IMR-90 (cell line): ENCODE measurements around the gene RBFOX1. TPM values are rescaled to one million over a fixed set of nuclear protein-coding genes. Genes with fewer than 3 reads are reported as not detected.

Experiments
- ATAC-seq: fragments of 200-7000 bp; cut with Tn5 transposase; 2 replicates; pipeline ENCODE4 v1.9.1; 2020; ENCODE audit warnings: low read depth, mild to moderate bottlenecking, moderate library complexity
- BruUV-seq: library from RNA; stranded (reverse); fragments of 400-500 nt; replicated peaks from 2 replicates; lab custom pipeline; 2021; lab: Mats Ljungman, UMichigan
- CTCF ChIA-PET: fragments of 300-600 bp; formaldehyde crosslinking; extraction: SDS; loops from one replicate; lab custom pipeline; 2021; ENCODE audit warnings: antibody characterized with exemption; lab: Yijun Ruan, JAX
- POLR2A ChIA-PET: fragments of 300-600 bp; sonication (Branson Sonifier 250); formaldehyde crosslinking; loops from one replicate; lab custom pipeline; 2022; ENCODE audit warnings: antibody characterized with exemption; ENCODE audit not compliant: unreplicated experiment; lab: Charles Lee
- DNase-seq: peaks from one replicate; pipeline ENCODE4 v3.0.0; 2013
- H2AFZ ChIP-seq: replicated peaks from 2 replicates; pipeline ENCODE3; 2013; ENCODE audit warnings: low read length, mild to moderate bottlenecking; ENCODE audit not compliant: poor library complexity
- H2AK5ac ChIP-seq: 2 replicates; pipeline ENCODE4 v1.6.1; 2013; ENCODE audit warnings: low read depth, low read length, inconsistent platforms
- H2AK9ac ChIP-seq: replicated peaks from 2 replicates; pipeline ENCODE3; 2013; ENCODE audit warnings: mild to moderate bottlenecking, low read depth, low read length, moderate library complexity; ENCODE audit not compliant: poor library complexity
- H2BK120ac ChIP-seq: 2 replicates; pipeline ENCODE4 v1.6.1; 2013; ENCODE audit warnings: low read depth, low read length, inconsistent platforms
- H2BK15ac ChIP-seq: 3 replicates; pipeline ENCODE4 v1.6.1; 2013; ENCODE audit warnings: low read depth, low read length, inconsistent platforms
- H2BK20ac ChIP-seq: 2 replicates; pipeline ENCODE4 v1.6.1; 2013; ENCODE audit warnings: low read depth, mild to moderate bottlenecking, inconsistent platforms, low read length, moderate library complexity
- H2BK5ac ChIP-seq: 2 replicates; pipeline ENCODE4 v1.6.1; 2013; ENCODE audit warnings: mild to moderate bottlenecking, low read depth, low read length, inconsistent platforms; ENCODE audit not compliant: poor library complexity, severe bottlenecking
- H3K14ac ChIP-seq: replicated peaks from 2 replicates; pipeline ENCODE4 v1.6.1; 2013; ENCODE audit warnings: low read depth, low read length, inconsistent platforms
- H3K18ac ChIP-seq: 2 replicates; pipeline ENCODE4 v1.6.1; 2013; ENCODE audit warnings: low read depth, low read length, control low read depth
- H3K23ac ChIP-seq: 2 replicates; pipeline ENCODE4 v1.6.1; 2013; ENCODE audit warnings: low read depth, low read length, inconsistent platforms
- H3K27ac ChIP-seq: 2 replicates; pipeline ENCODE4 v1.5.1; 2013; ENCODE audit warnings: mild to moderate bottlenecking, control low read depth, low read length; ENCODE audit not compliant: insufficient read depth
- H3K27me3 ChIP-seq: 2 replicates; pipeline ENCODE4 v1.6.1; 2013; ENCODE audit warnings: low read length; ENCODE audit not compliant: control insufficient read depth, insufficient read depth
- H3K36me3 ChIP-seq: 2 replicates; pipeline ENCODE4 v1.6.1; 2013; ENCODE audit warnings: low read length, mixed read lengths; ENCODE audit not compliant: control insufficient read depth, insufficient read depth
- H3K4ac ChIP-seq: 2 replicates; pipeline ENCODE4 v1.6.1; 2013; ENCODE audit warnings: low read depth, low read length, inconsistent platforms
- H3K4me1 ChIP-seq: 2 replicates; pipeline ENCODE4 v1.6.1; 2013; ENCODE audit warnings: low read length, mixed read lengths; ENCODE audit not compliant: control insufficient read depth, insufficient read depth
- H3K4me2 ChIP-seq: 2 replicates; pipeline ENCODE4 v1.6.1; 2013; ENCODE audit warnings: low read depth, mild to moderate bottlenecking, control low read depth, low read length, moderate library complexity
- H3K4me3 ChIP-seq: 2 replicates; pipeline ENCODE4 v1.5.1; 2013; ENCODE audit warnings: low read depth, mild to moderate bottlenecking, control low read depth, low read length, moderate library complexity; ENCODE audit not compliant: insufficient read depth
- H3K56ac ChIP-seq: 2 replicates; pipeline ENCODE4 v1.6.1; 2013; ENCODE audit warnings: low read length, inconsistent platforms; ENCODE audit not compliant: insufficient read depth; ENCODE audit errors: extremely low read depth
- H3K79me1 ChIP-seq, 2 experiments: 2 replicates each; pipeline ENCODE4 v1.6.1; 2013; ENCODE audit warnings: low read length in 2 of 2, inconsistent platforms in 1 of 2, low read depth in 1 of 2
- H3K9ac ChIP-seq: 2 replicates; pipeline ENCODE4 v1.6.1; 2013; ENCODE audit warnings: low read depth, low read length, control low read depth
- H3K9me1 ChIP-seq: 2 replicates; pipeline ENCODE4 v1.6.1; 2013; ENCODE audit warnings: low read length, inconsistent platforms; ENCODE audit not compliant: insufficient read depth
- H3K9me3 ChIP-seq: 2 replicates; pipeline ENCODE4 v1.6.1; 2013; ENCODE audit warnings: low read length; ENCODE audit not compliant: control insufficient read depth, insufficient read depth
- H4K20me1 ChIP-seq: 2 replicates; pipeline ENCODE4 v1.6.1; 2013; ENCODE audit warnings: low read length, inconsistent platforms; ENCODE audit not compliant: insufficient read depth
- H4K5ac ChIP-seq: 2 replicates; pipeline ENCODE4 v1.6.1; 2013; ENCODE audit warnings: mild to moderate bottlenecking, low read depth, low read length, control low read depth
- H4K8ac ChIP-seq, 2 experiments: 2 replicates each; pipeline ENCODE4 v1.6.1; 2013; ENCODE audit warnings: low read depth in 2 of 2, low read length in 2 of 2, control low read depth in 1 of 2, inconsistent platforms in 1 of 2
- H4K91ac ChIP-seq: 2 replicates; pipeline ENCODE4 v1.6.1; 2013; ENCODE audit warnings: low read depth, low read length, inconsistent platforms; ENCODE audit not compliant: insufficient read depth
- CEBPB ChIP-seq: IDR thresholded peaks from 2 replicates; pipeline ENCODE4 v1.6.1; 2012; ENCODE audit warnings: low read depth, low read length, improper control_type of control experiment
- CTCF ChIP-seq: conservative IDR thresholded peaks from 2 replicates; pipeline ENCODE4 v1.5.1; 2012; ENCODE audit warnings: mild to moderate bottlenecking, low read depth, low read length, improper control_type of control experiment
- MAZ ChIP-seq: IDR thresholded peaks from 2 replicates; pipeline ENCODE4 v1.6.1; 2012; ENCODE audit warnings: low read depth, mild to moderate bottlenecking, low read length, improper control_type of control experiment, moderate library complexity, borderline replicate concordance
- MXI1 ChIP-seq: IDR thresholded peaks from 2 replicates; pipeline ENCODE4 v1.6.1; 2012; ENCODE audit warnings: low read depth, mild to moderate bottlenecking, low read length, moderate library complexity, borderline replicate concordance
- POLR2A ChIP-seq: IDR thresholded peaks from 2 replicates; pipeline ENCODE4 v1.6.1; 2012; ENCODE audit warnings: mild to moderate bottlenecking, low read depth, low read length
- WGBS, 2 experiments: methylation state at CpG; one replicate each; pipeline versions ENCODE4 v1.1.5 to v1.1.7; 2013; ENCODE audit warnings: missing lambda C conversion rate in 2 of 2; ENCODE audit not compliant: insufficient read length in 1 of 2; ENCODE audit errors: extremely low coverage in 2 of 2; 5-methylcytosine and 5-hydroxymethylcytosine counted together
- dilution Hi-C: fragments of 300-500 bp; cut with HindIII; formaldehyde crosslinking; loops from one replicate; pipeline ENCODE4 v1.14.3; 2018; ENCODE audit warnings: low sequenced_read_pairs; ENCODE audit not compliant: unreplicated experiment
- in situ Hi-C: fragments of 300-500 bp; cut with MboI; formaldehyde crosslinking; loops from 3 replicates; pipeline ENCODE4 v1.14.3; 2019; ENCODE audit warnings: low sequenced_read_pairs, inconsistent platforms, mixed read lengths
- intact Hi-C: fragments of 100-400 bp; cut with micrococcal nuclease; formaldehyde crosslinking; loops from 2 replicates; pipeline ENCODE4 v1.10.0; 2022
- polyA plus RNA-seq, 3 experiments: library from polyadenylated mRNA; depleted of rRNA; stranded (reverse); fragments of >200 nt; gene quantifications; 2 replicates each; pipeline ENCODE4 v1.2.3, GENCODE V29; 2012; ENCODE audit warnings: low replicate concordance in 1 of 3
- total RNA-seq: library from RNA; depleted of rRNA; stranded (reverse); fragments of >200 nt; gene quantifications from 2 replicates; pipeline ENCODE4 v1.2.3, GENCODE V29; 2012
- TF ChIP-seq, protein P1 (sequence below): fragments of 150-350 bp; IDR thresholded peaks from 2 replicates; pipeline ENCODE4 v1.6.1; 2016; ENCODE audit warnings: low read depth, mild to moderate bottlenecking, low read length, moderate library complexity, borderline replicate concordance

The RBFOX1 gene
- total and polyA plus RNA-seq, 2 of the 4 experiments (the other 2 are of a cell fraction), result not detected

DNA sequence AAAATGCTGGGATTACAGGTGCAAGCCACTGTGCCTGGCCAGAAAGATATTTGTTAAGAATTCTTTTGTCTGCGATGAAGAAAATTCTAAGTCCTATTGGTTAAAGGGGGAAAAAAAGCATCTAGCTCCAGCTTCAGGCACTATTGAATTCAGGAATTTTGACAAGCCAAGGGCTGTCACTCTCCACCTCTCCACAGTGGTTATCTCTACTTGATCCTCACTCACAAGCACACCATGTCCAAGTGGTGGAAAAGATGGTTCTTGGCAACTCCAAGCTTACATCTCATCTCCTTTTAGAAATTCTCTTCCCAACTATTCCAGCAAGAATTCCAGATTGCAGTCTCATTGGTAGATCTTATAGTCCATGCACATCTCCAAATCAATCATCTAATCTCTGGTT is 7.1 kb downstream of the RBFOX1 start:
- Histone ChIP-seq H3K9ac (no peak overlapping the region), H2BK15ac (no peak overlapping the region), H3K9me1 (no peaks in the 10 kb centered on the region), H2AFZ (no peak overlapping the region), H4K5ac (no peak overlapping the region), H3K79me1 (no peaks in the 10 kb centered on the region), H2BK120ac (no peak overlapping the region), H2BK20ac (no peak overlapping the region), H3K4me2 (no peak overlapping the region), H4K91ac (no peak overlapping the region), H3K27me3 (no peaks in the 10 kb centered on the region), H3K4ac (no peak overlapping the region), H2AK5ac (no peak overlapping the region), H3K56ac (no peak overlapping the region), H3K9me3 (peaks cover 12% of the 10 kb centered on the region; the same call in 1 of the 2 replicates), H3K14ac (no peak overlapping the region), H3K36me3 (no peaks in the 10 kb centered on the region), H4K20me1 (no peaks in the 10 kb centered on the region), H2BK5ac (no peak overlapping the region), H3K18ac (no peak overlapping the region), H2AK9ac (no peak overlapping the region), H3K23ac (no peak overlapping the region), H3K4me3 (no peak overlapping the region), H3K4me1 (no peaks in the 10 kb centered on the region), H4K8ac (no peak overlapping the region), H3K27ac (no peak overlapping the region)
- DNase-seq (no peak), ATAC-seq (no peak)
- WGBS, 2 experiments, result no CpG with 5 or more reads among the region's 1 CpG
- dilution Hi-C loops (no loop called here), in situ Hi-C loops (no loop called here), intact Hi-C loops (no loop called here)
- TF ChIP-seq MAZ (no peak), MXI1 (no peak), CEBPB (no peak), POLR2A (no peak), CTCF (no peak)
- TF ChIP-seq, protein P1, sequence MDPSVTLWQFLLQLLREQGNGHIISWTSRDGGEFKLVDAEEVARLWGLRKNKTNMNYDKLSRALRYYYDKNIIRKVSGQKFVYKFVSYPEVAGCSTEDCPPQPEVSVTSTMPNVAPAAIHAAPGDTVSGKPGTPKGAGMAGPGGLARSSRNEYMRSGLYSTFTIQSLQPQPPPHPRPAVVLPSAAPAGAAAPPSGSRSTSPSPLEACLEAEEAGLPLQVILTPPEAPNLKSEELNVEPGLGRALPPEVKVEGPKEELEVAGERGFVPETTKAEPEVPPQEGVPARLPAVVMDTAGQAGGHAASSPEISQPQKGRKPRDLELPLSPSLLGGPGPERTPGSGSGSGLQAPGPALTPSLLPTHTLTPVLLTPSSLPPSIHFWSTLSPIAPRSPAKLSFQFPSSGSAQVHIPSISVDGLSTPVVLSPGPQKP, result no peak
- ChIA-PET POLR2A (no interaction called here), CTCF (interaction anchor here (0.6 kb wide), 1 partner anchor 150 kb away, joined by 4 read pairs; no protein-coding TSS in a partner anchor)
- no TSS peak for BruUV-seq
